SU-DHL-6 (cell line): ENCODE data around the gene SCAF1.

Source experiments
- CTCF ChIP-seq: fragments of 200-600 bp; sonication (generic); IDR thresholded peaks from one replicate; pipeline ENCODE4 v1.5.1; 2017; ENCODE audit warnings: antibody characterized with exemption, mild to moderate bottlenecking, low read length, moderate library complexity; ENCODE audit not compliant: insufficient read depth, poor library complexity, severe bottlenecking
- EZH2phosphoT487 ChIP-seq: fragments of 200-600 bp; sonication (generic), shearing (Covaris generic); conservative IDR thresholded peaks from 2 replicates; pipeline ENCODE4 v1.6.1; 2018; ENCODE audit warnings: mild to moderate bottlenecking, antibody characterized with exemption, low read length, moderate library complexity, mixed read lengths

DNA sequence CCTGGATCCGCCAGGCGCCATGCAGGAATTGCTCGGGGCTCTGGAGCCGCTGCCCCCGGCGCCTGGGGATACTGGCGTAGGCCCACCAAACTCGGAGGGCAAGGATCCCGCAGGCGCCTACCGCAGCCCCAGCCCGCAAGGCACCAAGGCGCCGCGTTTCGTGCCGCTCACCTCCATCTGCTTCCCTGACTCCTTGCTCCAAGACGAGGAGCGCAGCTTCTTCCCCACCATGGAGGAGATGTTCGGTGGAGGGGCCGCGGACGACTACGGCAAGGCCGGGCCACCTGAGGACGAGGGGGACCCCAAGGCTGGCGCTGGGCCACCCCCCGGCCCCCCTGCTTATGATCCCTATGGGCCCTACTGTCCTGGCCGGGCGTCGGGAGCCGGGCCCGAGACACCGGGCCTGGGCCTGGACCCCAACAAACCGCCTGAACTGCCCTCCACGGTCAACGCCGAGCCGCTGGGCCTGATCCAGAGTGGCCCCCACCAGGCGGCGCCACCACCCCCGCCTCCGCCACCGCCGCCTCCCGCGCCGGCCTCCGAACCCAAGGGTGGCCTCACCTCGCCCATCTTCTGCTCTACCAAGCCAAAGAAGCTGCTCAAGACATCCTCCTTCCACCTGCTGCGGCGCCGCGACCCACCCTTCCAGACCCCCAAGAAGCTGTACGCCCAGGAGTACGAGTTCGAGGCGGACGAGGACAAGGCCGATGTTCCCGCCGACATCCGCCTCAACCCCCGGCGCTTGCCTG lies 44.9 kb upstream of the SCAF1 start:
- TF ChIP-seq CTCF (no peak), EZH2phosphoT487 (no peak)
